ENCODE data around the gene RNF225.

DNA sequence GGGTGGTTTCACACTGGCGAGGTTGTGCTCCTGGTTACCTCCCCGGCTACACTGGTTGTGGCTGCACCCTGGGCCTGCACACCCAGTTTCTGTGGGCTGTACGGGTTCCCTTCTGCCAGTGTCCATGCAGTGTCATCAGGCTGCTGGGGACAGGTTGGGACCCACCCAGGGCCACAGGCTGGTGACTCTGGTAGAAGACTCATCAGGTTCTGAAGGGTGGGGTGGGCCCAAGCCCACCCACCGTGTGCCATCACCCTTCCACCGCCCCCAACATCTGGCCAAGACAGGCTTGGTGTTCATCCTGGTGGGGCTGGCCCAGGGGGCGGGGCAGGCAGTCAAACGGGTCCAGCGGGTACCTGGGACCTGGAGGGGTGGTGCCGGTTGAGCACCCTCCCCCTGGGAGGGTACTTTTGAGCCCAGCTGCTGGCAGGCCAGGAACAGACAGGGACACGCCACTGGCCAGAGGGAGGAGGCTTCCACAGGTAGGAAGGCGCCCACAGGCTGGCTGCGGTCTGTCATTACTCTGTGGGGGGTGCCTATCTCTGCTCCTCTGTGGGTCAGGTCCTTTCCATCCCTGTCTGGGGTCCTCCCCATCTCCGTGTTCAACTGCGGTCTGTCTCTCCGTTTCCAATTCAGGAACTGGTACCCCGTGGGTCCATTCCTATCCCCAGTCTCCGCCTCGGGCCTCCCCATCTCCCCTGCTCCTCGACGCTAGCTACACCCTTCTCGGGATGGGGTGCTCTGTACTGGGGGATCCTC lies at the start of gene RNF225:
- TF ChIP-seq, protein P1, sequence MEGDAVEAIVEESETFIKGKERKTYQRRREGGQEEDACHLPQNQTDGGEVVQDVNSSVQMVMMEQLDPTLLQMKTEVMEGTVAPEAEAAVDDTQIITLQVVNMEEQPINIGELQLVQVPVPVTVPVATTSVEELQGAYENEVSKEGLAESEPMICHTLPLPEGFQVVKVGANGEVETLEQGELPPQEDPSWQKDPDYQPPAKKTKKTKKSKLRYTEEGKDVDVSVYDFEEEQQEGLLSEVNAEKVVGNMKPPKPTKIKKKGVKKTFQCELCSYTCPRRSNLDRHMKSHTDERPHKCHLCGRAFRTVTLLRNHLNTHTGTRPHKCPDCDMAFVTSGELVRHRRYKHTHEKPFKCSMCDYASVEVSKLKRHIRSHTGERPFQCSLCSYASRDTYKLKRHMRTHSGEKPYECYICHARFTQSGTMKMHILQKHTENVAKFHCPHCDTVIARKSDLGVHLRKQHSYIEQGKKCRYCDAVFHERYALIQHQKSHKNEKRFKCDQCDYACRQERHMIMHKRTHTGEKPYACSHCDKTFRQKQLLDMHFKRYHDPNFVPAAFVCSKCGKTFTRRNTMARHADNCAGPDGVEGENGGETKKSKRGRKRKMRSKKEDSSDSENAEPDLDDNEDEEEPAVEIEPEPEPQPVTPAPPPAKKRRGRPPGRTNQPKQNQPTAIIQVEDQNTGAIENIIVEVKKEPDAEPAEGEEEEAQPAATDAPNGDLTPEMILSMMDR (IDR thresholded peaks at IDR 0.05 in 4 of 5, conservative IDR thresholded peaks at IDR 0.05 in 1 of 5): no peak
- TF ChIP-seq POLR2A (IDR thresholded peaks at IDR 0.05): no peak
